ENCODE data around the gene TRIP13. TPM values are rescaled to one million over a fixed set of nuclear protein-coding genes. Genes with fewer than 3 reads are reported as not detected.

The TRIP13 gene
- total RNA-seq, 2 donors from 2014 or later, result 21.9 to 32.4 TPM

DNA sequence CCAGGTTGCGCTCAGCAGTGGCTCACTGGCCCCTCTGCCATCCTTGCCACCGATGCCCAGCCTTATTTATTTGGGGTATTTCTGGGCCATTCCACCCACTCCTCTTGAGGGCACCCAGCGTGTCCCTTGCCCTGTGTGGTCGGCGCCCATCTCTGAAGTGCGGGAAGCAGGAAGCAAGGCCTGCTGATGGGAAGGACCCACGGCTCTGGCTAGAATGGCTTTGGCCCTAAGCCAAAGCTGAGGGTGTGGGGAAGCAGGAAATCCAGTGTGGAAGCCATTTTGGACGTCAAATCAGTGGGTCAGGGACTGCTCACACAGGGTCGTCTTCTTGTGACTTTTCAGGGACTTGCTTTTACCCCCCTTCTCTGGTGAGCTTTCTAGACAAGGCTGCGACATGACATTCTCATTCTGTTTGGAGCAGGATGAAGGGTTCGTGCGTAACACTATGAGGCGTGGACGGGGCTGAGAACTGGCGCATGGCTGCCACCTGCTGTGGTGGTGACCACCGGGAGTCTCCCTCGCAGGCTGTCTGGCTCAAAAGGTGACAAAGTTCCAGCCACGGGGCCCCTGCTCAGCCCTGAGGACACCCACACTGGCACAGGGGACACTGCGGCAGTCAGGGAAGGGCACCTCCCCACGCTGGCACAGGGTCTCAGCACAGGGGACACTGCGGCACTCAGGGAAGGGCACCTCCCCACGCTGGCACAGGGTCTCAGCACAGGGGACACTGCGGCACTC is 65.2 kb downstream of the TRIP13 start:
- TF ChIP-seq, protein P1, sequence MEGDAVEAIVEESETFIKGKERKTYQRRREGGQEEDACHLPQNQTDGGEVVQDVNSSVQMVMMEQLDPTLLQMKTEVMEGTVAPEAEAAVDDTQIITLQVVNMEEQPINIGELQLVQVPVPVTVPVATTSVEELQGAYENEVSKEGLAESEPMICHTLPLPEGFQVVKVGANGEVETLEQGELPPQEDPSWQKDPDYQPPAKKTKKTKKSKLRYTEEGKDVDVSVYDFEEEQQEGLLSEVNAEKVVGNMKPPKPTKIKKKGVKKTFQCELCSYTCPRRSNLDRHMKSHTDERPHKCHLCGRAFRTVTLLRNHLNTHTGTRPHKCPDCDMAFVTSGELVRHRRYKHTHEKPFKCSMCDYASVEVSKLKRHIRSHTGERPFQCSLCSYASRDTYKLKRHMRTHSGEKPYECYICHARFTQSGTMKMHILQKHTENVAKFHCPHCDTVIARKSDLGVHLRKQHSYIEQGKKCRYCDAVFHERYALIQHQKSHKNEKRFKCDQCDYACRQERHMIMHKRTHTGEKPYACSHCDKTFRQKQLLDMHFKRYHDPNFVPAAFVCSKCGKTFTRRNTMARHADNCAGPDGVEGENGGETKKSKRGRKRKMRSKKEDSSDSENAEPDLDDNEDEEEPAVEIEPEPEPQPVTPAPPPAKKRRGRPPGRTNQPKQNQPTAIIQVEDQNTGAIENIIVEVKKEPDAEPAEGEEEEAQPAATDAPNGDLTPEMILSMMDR (conservative IDR thresholded peaks at IDR 0.05), result no peak
- H3K27ac Mint-ChIP-seq, result no peak overlapping the region

DNA sequence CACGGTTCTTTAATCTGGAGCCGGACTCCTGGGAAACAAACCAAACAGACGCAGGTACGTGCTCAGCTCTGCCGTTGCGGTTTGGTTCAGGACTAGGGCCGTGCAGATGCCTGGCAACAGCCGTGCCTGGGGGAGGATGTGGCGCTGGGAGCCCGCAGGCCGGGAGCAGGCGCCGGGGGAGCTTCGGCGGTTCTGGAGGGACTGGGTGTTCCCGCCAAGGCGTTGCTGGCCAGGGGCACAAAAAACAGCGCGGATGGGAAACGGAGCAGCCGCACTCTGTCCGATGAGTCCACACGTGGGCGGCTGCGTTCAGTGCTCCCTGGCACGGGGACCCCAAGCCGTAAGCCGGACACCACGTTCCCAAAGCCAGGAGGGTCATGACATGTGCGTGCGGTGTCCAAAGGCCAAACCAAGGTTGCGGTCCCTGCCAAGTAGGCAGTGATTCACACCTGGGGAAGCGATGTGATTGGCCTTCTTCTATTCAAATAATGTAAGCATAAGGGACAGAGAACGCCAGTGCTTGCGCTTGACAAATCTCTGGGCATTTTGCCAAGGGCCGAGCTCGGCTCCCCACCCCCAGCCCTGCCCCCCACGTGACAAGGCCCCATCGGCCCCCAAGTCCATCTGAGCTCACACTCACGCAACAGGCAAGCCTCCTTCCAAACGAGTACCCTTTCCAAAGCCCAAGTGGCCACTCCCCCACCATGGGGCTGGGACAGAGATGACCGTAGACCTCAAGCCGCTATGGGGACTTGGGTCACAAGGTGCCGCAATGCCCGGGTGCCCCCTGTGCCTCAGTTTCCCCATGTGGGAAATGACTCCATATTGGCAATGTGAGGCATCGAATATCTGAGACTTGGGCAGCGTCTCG is 66.3 kb downstream of the TRIP13 start:
- DNase-seq, result no peak
- Histone ChIP-seq H3K27me3 (ENCODE audit: control insufficient read depth, insufficient read depth, low read length, poor library complexity, severe bottlenecking) (peaks cover 4% of the 10 kb centered on the region), H3K36me3 (ENCODE audit: control insufficient read depth, insufficient read depth, low read length) (no peaks in the 10 kb centered on the region), H3K27ac (ENCODE audit: low read depth, low read length) (no peak overlapping the region), H3K9me3 (ENCODE audit: control insufficient read depth, low read length) (no peaks in the 10 kb centered on the region), H3K9ac (ENCODE audit: extremely low read depth, low read length, poor library complexity, severe bottlenecking) (no peak overlapping the region), H3K4me1 (ENCODE audit: control insufficient read depth, insufficient read depth, low read length) (no peaks in the 10 kb centered on the region), H3K4me3 (ENCODE audit: low read length) (no peak overlapping the region)
- no peaks in the 10 kb centered on the region for H3K9me3 Mint-ChIP-seq
- WGBS, 2 experiments (ENCODE audit: insufficient coverage in 1 of 2, insufficient read length in 1 of 2), result 92 to 94% methylated on average over 35 to 48 of the region's 48 CpGs
- TF ChIP-seq, protein P1 (conservative IDR thresholded peaks at IDR 0.05), result no peak
- no peaks in the 10 kb centered on the region for H3K27me3 Mint-ChIP-seq (ENCODE audit: insufficient read depth)
- H3K4me1 Mint-ChIP-seq, result no peaks in the 10 kb centered on the region
- no peak overlapping the region for H3K4me3 Mint-ChIP-seq
- no peak overlapping the region for H3K27ac Mint-ChIP-seq
- H3K36me3 Mint-ChIP-seq (ENCODE audit: low read depth), result no peaks in the 10 kb centered on the region

More for the DNA sequence above, 65.2 kb downstream of the TRIP13 start:
- Mint-ChIP-seq H3K36me3 (ENCODE audit: low read depth) (no peaks in the 10 kb centered on the region), H3K4me3 (no peak overlapping the region), H3K27me3 (ENCODE audit: insufficient read depth) (no peaks in the 10 kb centered on the region), H3K9me3 (no peaks in the 10 kb centered on the region), H3K4me1 (no peaks in the 10 kb centered on the region)
- Histone ChIP-seq H3K27ac (ENCODE audit: low read depth, low read length) (no peak overlapping the region), H3K9me3 (ENCODE audit: control insufficient read depth, low read length) (no peaks in the 10 kb centered on the region), H3K27me3 (ENCODE audit: control insufficient read depth, insufficient read depth, low read length, poor library complexity, severe bottlenecking) (peaks cover 4% of the 10 kb centered on the region), H3K36me3 (ENCODE audit: control insufficient read depth, insufficient read depth, low read length) (no peaks in the 10 kb centered on the region), H3K4me1 (ENCODE audit: control insufficient read depth, insufficient read depth, low read length) (no peaks in the 10 kb centered on the region), H3K9ac (ENCODE audit: extremely low read depth, low read length, poor library complexity, severe bottlenecking) (no peak overlapping the region), H3K4me3 (ENCODE audit: low read length) (no peak overlapping the region)
- DNase-seq, result no peak
- WGBS, 2 experiments (ENCODE audit: insufficient coverage in 1 of 2, insufficient read length in 1 of 2), result 90 to 92% methylated on average over 12 to 23 of the region's 23 CpGs

DNA sequence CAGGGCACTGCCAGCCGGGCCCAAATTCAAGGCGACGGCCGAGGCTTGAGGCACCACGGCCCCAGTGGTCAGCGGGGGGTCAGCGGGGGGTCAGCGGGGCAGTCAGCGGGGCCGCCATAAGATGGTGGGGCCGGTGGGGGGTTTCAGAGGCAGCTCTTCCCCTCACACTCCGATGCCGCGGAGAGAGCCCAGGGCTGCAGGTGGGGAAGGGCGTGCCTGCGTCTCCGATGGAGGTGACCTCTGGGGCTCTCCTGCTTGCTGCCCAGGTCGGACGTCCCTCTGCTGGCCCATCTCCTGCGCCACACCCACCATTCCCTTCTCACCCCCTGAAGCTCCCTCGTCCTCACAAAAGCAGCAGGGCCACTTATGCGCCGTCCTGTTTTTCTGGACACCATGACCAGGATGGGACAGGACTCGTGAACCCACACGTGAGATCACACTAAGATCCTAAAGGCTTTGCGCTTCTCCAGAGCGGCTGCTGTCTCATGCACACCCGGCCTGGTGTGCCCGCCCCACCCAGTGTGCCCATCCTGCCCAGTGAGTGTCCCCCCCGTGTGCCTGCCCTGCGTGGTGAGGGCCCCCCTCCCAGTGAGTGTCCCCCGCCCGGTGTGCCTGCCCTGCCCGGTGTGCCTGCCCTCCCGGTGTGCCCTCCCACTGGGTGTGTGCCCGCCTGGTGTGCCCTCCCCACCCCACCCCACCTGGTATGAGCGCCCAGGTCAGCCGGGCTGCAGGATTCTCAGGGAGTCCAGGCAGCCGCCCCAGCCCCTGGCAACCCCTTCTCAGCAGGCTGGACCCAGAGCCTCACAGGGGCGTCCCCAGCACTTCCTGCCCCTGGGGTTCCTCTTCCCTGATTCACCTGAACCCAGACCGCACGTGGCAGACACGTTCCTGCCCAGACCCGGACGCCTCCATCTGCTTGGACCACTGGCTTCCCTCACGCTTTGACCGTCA is 67.2 kb downstream of the TRIP13 start:
- H3K36me3 Mint-ChIP-seq (ENCODE audit: low read depth), result no peaks in the 10 kb centered on the region
- Histone ChIP-seq H3K27ac (ENCODE audit: low read depth, low read length) (no peak overlapping the region), H3K9ac (ENCODE audit: extremely low read depth, low read length, poor library complexity, severe bottlenecking) (no peak overlapping the region), H3K27me3 (ENCODE audit: control insufficient read depth, insufficient read depth, low read length, poor library complexity, severe bottlenecking) (peaks cover 4% of the 10 kb centered on the region), H3K36me3 (ENCODE audit: control insufficient read depth, insufficient read depth, low read length) (no peaks in the 10 kb centered on the region), H3K9me3 (ENCODE audit: control insufficient read depth, low read length) (no peaks in the 10 kb centered on the region), H3K4me1 (ENCODE audit: control insufficient read depth, insufficient read depth, low read length) (no peaks in the 10 kb centered on the region), H3K4me3 (ENCODE audit: low read length) (no peak overlapping the region)
- no peak for DNase-seq
- 93 to 94% methylated on average over 20 to 47 of the region's 47 CpGs for WGBS, 2 experiments (ENCODE audit: insufficient coverage in 1 of 2, insufficient read length in 1 of 2)
- H3K27ac Mint-ChIP-seq, result no peak overlapping the region
- TF ChIP-seq, protein P1 (conservative IDR thresholded peaks at IDR 0.05), result no peak
- no peaks in the 10 kb centered on the region for H3K9me3 Mint-ChIP-seq
- no peaks in the 10 kb centered on the region for H3K4me1 Mint-ChIP-seq
- no peak overlapping the region for H3K4me3 Mint-ChIP-seq
- H3K27me3 Mint-ChIP-seq (ENCODE audit: insufficient read depth), result no peaks in the 10 kb centered on the region
